GM23338 (cell line): ENCODE results near the gene BCOR. TPM values are rescaled to one million over a fixed set of nuclear protein-coding genes. Genes with fewer than 3 reads are reported as not detected.

ENCODE experiments used
- ATAC-seq: fragments of 200-7000 bp; cut with Tn5 transposase; 3 replicates; pipeline ENCODE4 v1.9.1; 2020
- DNase-seq: peaks from one replicate; pipeline ENCODE4 v3.0.0-alpha.2; 2015; ENCODE audit warnings: low spot score
- H2AFZ ChIP-seq: fragments of 200-600 bp; sonication (generic); 2 replicates; pipeline ENCODE4 v1.8.0; 2016; ENCODE audit warnings: antibody characterized with exemption, mild to moderate bottlenecking, moderate library complexity
- H3F3A ChIP-seq: fragments of 200-600 bp; sonication (generic); replicated peaks from 2 replicates; pipeline ENCODE4 v1.8.0; 2017; ENCODE audit warnings: antibody characterized with exemption, mixed run types, low read depth
- H3K27ac ChIP-seq: fragments of 200-600 bp; sonication (generic); 2 replicates; pipeline ENCODE4 v1.6.1; 2016; ENCODE audit warnings: low read depth
- H3K27me3 ChIP-seq: fragments of 200-600 bp; sonication (generic); 2 replicates; pipeline ENCODE4 v1.8.0; 2016; ENCODE audit warnings: mild to moderate bottlenecking, mixed run types, moderate library complexity; ENCODE audit not compliant: insufficient read depth
- H3K36me3 ChIP-seq: fragments of 200-600 bp; sonication (generic); 2 replicates; pipeline ENCODE4 v1.8.0; 2016; ENCODE audit warnings: mild to moderate bottlenecking; ENCODE audit not compliant: insufficient read depth
- H3K4me1 ChIP-seq: fragments of 200-600 bp; sonication (generic); 2 replicates; pipeline ENCODE4 v1.8.0; 2016; ENCODE audit warnings: mild to moderate bottlenecking, moderate library complexity; ENCODE audit not compliant: insufficient read depth
- H3K4me2 ChIP-seq: fragments of 200-600 bp; sonication (generic); 2 replicates; pipeline ENCODE4 v1.7.1; 2017; ENCODE audit warnings: mixed run types
- H3K4me3 ChIP-seq: fragments of 200-600 bp; sonication (generic); 2 replicates; pipeline ENCODE4 v1.6.1; 2016; ENCODE audit warnings: mixed run types
- H3K79me2 ChIP-seq: fragments of 200-600 bp; sonication (generic); replicated peaks from 2 replicates; pipeline ENCODE4 v1.8.0; 2017; ENCODE audit warnings: mild to moderate bottlenecking; ENCODE audit not compliant: insufficient read depth
- H3K9me2 ChIP-seq: fragments of 200-600 bp; sonication (generic); 2 replicates; pipeline ENCODE4 v1.8.0; 2017; ENCODE audit not compliant: insufficient read depth
- H4K20me1 ChIP-seq: fragments of 200-600 bp; sonication (generic); replicated peaks from 2 replicates; pipeline ENCODE4 v1.8.0; 2017; ENCODE audit warnings: mild to moderate bottlenecking; ENCODE audit not compliant: insufficient read depth
- H3K27ac Mint-ChIP-seq: 2 replicates; pipeline ENCODE4 v1.8.0; 2020; ENCODE audit warnings: inconsistent platforms, mild to moderate bottlenecking, moderate library complexity, mixed read lengths
- H3K27me3 Mint-ChIP-seq: 3 replicates; pipeline ENCODE4 v1.8.0; 2022; ENCODE audit warnings: low read depth, mild to moderate bottlenecking, moderate library complexity, mixed read lengths, inconsistent platforms; ENCODE audit not compliant: insufficient read depth, poor library complexity
- H3K36me3 Mint-ChIP-seq: 3 replicates; pipeline ENCODE4 v1.8.0; 2021; ENCODE audit warnings: low read depth, mild to moderate bottlenecking, inconsistent platforms, moderate library complexity, mixed read lengths
- H3K4me1 Mint-ChIP-seq: 3 replicates; pipeline ENCODE4 v1.8.0; 2020; ENCODE audit warnings: mild to moderate bottlenecking, inconsistent platforms, mixed read lengths
- H3K4me3 Mint-ChIP-seq: 3 replicates; pipeline ENCODE4 v1.8.0; 2021; ENCODE audit warnings: moderate library complexity, mild to moderate bottlenecking, inconsistent platforms, mixed read lengths
- H3K9me3 Mint-ChIP-seq: 3 replicates; pipeline ENCODE4 v1.8.0; 2020; ENCODE audit warnings: moderate library complexity, mild to moderate bottlenecking, inconsistent platforms, mixed read lengths
- CREB1 ChIP-seq: fragments of 250-450 bp; sonication (Bioruptor Pico); IDR thresholded peaks from 2 replicates; pipeline ENCODE4 v1.5.0; 2020; ENCODE audit warnings: low read depth, mild to moderate bottlenecking, moderate library complexity
- CTCF ChIP-seq, 2 experiments: fragments of 200-600 bp in 1 of 2; sonication (generic) in 1 of 2; conservative IDR thresholded peaks; 2 replicates each; pipeline versions ENCODE4 v1.5.1 to v1.6.1; 2016 to 2017; ENCODE audit warnings: antibody characterized with exemption in 2 of 2, low read depth in 2 of 2, mild to moderate bottlenecking in 2 of 2, moderate library complexity in 1 of 2
- ETS1 ChIP-seq: IDR thresholded peaks from 2 replicates; pipeline ENCODE4 v1.6.1; 2016; ENCODE audit warnings: antibody characterized with exemption
- EZH2 ChIP-seq: fragments of 200-600 bp; sonication (generic); IDR thresholded peaks from one replicate; pipeline ENCODE4 v1.8.0; 2017; ENCODE audit warnings: antibody characterized with exemption, mild to moderate bottlenecking, low read depth; ENCODE audit not compliant: unreplicated experiment
- EZH2phosphoT487 ChIP-seq: fragments of 200-600 bp; sonication (generic); IDR thresholded peaks from one replicate; pipeline ENCODE4 v1.8.1; 2018; ENCODE audit warnings: antibody characterized with exemption; ENCODE audit not compliant: unreplicated experiment
- JUNB ChIP-seq: IDR thresholded peaks from one replicate; pipeline ENCODE4 v1.6.1; 2016; ENCODE audit warnings: antibody characterized with exemption; ENCODE audit not compliant: unreplicated experiment
- NANOG ChIP-seq: IDR thresholded peaks from 2 replicates; pipeline ENCODE4 v1.6.1; 2016; ENCODE audit warnings: antibody characterized with exemption, borderline replicate concordance
- POLR2AphosphoS5 ChIP-seq: IDR thresholded peaks from 2 replicates; pipeline ENCODE4 v1.6.1; 2016; ENCODE audit warnings: antibody characterized with exemption, low read depth
- REST ChIP-seq: IDR thresholded peaks from one replicate; pipeline ENCODE4 v1.6.1; 2018; ENCODE audit warnings: antibody characterized with exemption; ENCODE audit not compliant: unreplicated experiment
- STAT1 ChIP-seq: IDR thresholded peaks from one replicate; pipeline ENCODE4 v1.6.1; 2016; ENCODE audit warnings: antibody characterized with exemption; ENCODE audit not compliant: unreplicated experiment
- ZNF114 ChIP-seq: fragments of 250-450 bp; sonication (Bioruptor Pico); IDR thresholded peaks from 2 replicates; pipeline ENCODE4 v1.5.0; 2020; ENCODE audit warnings: mild to moderate bottlenecking, moderate library complexity
- ZNF331 ChIP-seq: fragments of 250-450 bp; sonication (Bioruptor Pico); IDR thresholded peaks from 2 replicates; pipeline ENCODE4 v1.5.0; 2020; ENCODE audit warnings: low read depth, mild to moderate bottlenecking, moderate library complexity
- ZNF462 ChIP-seq: fragments of 250-450 bp; sonication (Bioruptor Pico); IDR thresholded peaks from 2 replicates; pipeline ENCODE4 v1.5.0; 2020; ENCODE audit warnings: mild to moderate bottlenecking, moderate library complexity
- polyA plus RNA-seq: library from polyadenylated mRNA; unstranded; fragments of >200 nt; fragmentation: Nextera tagmentation; extraction: Ambion mirVana; gene quantifications from 2 replicates; pipeline ENCODE4 v1.2.1, GENCODE V29; 2016
- total RNA-seq: library from RNA; depleted of rRNA; stranded (reverse); fragments of >200 nt; shearing (Covaris generic); gene quantifications from 2 replicates; pipeline ENCODE4 v1.2.3, GENCODE V29; 2014

Gene BCOR
- total and polyA plus RNA-seq, 2 experiments from 2014 or later: 25.5 to 60.8 TPM

- H3K9me3 Mint-ChIP-seq: no peaks in the 10 kb centered on the region; the same call in 2 of the 3 replicates
- TF ChIP-seq ZNF114 (no peak), POLR2AphosphoS5 (no peak), ZNF462 (CRISPR knock-in tag) (no peak), REST (no peak), ZNF331 (CRISPR knock-in tag) (no peak), EZH2phosphoT487 (no peak), EZH2 (no peak), ETS1 (no peak), STAT1 (no peak), JUNB (no peak), NANOG (no peak), CTCF (conservative IDR thresholded peaks at IDR 0.05; ENCODE audit: low read depth in 2 of 2) (no peak), CREB1 (CRISPR knock-in tag) (no peak)
- H3K4me3 Mint-ChIP-seq: 0 out of 3 replicates have a peak overlapping the region, but pooled peaks have one; percentile 9
- Histone ChIP-seq H3K9me2 (no peaks in the 10 kb centered on the region), H2AFZ (no peak overlapping the region), H3K4me2 (peak overlapping the region; percentile 77; the same call in 1 of the 2 replicates), H4K20me1 (peaks cover 15% of the 10 kb centered on the region; the same call in 1 of the 2 replicates), H3K4me1 (peaks cover 63% of the 10 kb centered on the region), H3K27ac (no peak overlapping the region), H3K4me3 (peak overlapping the region; percentile 55; the same call in 1 of the 2 replicates), H3K27me3 (peaks cover 57% of the 10 kb centered on the region), H3K36me3 (no peaks in the 10 kb centered on the region), H3F3A (no peaks in the 10 kb centered on the region), H3K79me2 (peaks cover 94% of the 10 kb centered on the region)
- peaks cover 74% of the 10 kb centered on the region for H3K4me1 Mint-ChIP-seq
- ATAC-seq (no peak), DNase-seq (no peak)
- no peak overlapping the region for H3K27ac Mint-ChIP-seq
- H3K27me3 Mint-ChIP-seq: peaks cover 45% of the 10 kb centered on the region
- peaks cover 3% of the 10 kb centered on the region; the same call in 1 of the 3 replicates for H3K36me3 Mint-ChIP-seq
These were observed 12.0 kb downstream of the BCOR start for GRCh38 chrX:40085714-40086113.
